ENCODE data around the gene OR10G3. TPM values are rescaled to one million over a fixed set of nuclear protein-coding genes. Genes with fewer than 3 reads are reported as not detected.

The OR10G3 gene
- total RNA-seq, 4 donors from 2014 or later = not detected

DNA sequence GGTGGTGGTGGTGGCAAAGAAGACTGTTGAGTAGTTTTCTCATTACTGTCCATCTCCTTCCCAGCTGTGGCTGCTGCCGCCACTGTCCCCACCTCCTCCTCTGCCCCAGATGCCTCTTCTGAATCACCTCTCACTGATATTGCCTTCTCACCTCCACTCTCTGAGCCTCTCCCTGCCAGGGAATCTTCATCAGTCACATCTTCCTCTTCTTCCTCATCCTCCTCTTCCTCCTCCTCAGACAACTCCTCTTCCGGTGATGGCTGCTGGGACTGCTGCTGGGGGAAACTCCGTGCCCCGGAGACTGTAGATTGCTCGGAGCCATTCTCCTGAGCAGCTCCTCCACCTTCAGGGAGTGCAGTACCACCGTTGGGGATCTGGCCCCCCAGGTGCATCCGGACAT, 56.7 kb downstream of the OR10G3 start:
- Histone ChIP-seq H3K4me1 (peaks cover 20% of the 10 kb centered on the region), H3K9me3 (no peaks in the 10 kb centered on the region), H3K36me3 (no peaks in the 10 kb centered on the region), H3K27ac (no peak overlapping the region), H3K4me3 (no peak overlapping the region), H3K27me3 (no peaks in the 10 kb centered on the region)
- TF ChIP-seq POLR2AphosphoS5 (IDR thresholded peaks at IDR 0.05) (no peak), EP300 (IDR thresholded peaks at IDR 0.05) (no peak), POLR2A (IDR thresholded peaks at IDR 0.05) (no peak)
- TF ChIP-seq, protein P1, sequence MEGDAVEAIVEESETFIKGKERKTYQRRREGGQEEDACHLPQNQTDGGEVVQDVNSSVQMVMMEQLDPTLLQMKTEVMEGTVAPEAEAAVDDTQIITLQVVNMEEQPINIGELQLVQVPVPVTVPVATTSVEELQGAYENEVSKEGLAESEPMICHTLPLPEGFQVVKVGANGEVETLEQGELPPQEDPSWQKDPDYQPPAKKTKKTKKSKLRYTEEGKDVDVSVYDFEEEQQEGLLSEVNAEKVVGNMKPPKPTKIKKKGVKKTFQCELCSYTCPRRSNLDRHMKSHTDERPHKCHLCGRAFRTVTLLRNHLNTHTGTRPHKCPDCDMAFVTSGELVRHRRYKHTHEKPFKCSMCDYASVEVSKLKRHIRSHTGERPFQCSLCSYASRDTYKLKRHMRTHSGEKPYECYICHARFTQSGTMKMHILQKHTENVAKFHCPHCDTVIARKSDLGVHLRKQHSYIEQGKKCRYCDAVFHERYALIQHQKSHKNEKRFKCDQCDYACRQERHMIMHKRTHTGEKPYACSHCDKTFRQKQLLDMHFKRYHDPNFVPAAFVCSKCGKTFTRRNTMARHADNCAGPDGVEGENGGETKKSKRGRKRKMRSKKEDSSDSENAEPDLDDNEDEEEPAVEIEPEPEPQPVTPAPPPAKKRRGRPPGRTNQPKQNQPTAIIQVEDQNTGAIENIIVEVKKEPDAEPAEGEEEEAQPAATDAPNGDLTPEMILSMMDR (IDR thresholded peaks at IDR 0.05) = no peak
- no peak for DNase-seq (ENCODE audit: low spot score in 2 of 2)
- WGBS = 89% methylated on average over 6 of the region's 7 CpGs

DNA sequence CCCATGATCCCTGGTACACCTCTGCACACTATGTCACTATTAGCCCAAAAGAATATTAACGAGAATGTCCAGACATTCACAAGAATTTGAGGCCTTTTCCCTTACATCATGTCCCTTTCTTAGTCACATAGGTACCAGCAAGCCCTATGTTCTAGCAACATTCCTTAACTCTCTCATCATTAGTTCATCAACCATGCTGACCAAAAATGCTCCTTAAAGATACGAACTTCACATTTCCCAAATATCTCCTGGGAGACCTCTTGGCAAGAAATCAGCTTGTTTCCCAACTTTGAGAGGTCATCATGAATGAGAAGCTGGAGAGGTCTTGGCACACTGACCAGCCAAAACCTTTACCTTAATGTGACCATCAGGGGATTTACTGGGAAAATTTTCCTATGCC, 58.4 kb downstream of the OR10G3 start:
- H3K4me1 ChIP-seq = peaks cover 11% of the 10 kb centered on the region
- no peak overlapping the region for H3K27ac ChIP-seq
- WGBS = 81% methylated on average over 2 of the region's 2 CpGs
- no peaks in the 10 kb centered on the region for H3K36me3 ChIP-seq
- no peak overlapping the region for H3K4me3 ChIP-seq
- no peaks in the 10 kb centered on the region for H3K27me3 ChIP-seq
- no peak for DNase-seq (ENCODE audit: low spot score in 2 of 2)
- no peak for TF ChIP-seq POLR2A (IDR thresholded peaks at IDR 0.05)
- TF ChIP-seq, protein P1 (IDR thresholded peaks at IDR 0.05) = no peak
- TF ChIP-seq EP300 (IDR thresholded peaks at IDR 0.05) = no peak
- no peak for TF ChIP-seq POLR2AphosphoS5 (IDR thresholded peaks at IDR 0.05)
- H3K9me3 ChIP-seq = no peaks in the 10 kb centered on the region

DNA sequence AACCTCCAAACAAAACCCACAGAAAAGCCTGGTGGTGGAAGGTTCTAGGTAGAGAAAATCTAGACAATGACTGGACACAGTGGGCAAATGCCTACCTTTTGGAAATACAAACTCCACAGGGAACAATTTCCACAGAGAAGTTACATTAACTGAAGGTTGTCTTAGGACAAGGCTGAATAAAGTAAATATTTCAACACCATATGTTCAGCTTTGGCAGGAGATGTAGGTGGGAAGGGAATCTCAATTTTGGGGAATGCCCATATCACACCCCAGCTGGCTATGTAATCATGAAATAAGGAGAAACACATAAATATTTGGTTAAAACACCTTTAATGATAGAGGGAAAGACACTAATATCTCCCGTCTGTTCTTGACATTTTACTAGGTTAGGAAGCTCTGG, 59.1 kb downstream of the OR10G3 start:
- H3K27ac ChIP-seq = no peak overlapping the region
- 95% methylated on average over 1 of the region's 1 CpG for WGBS
- H3K36me3 ChIP-seq = no peaks in the 10 kb centered on the region

DNA sequence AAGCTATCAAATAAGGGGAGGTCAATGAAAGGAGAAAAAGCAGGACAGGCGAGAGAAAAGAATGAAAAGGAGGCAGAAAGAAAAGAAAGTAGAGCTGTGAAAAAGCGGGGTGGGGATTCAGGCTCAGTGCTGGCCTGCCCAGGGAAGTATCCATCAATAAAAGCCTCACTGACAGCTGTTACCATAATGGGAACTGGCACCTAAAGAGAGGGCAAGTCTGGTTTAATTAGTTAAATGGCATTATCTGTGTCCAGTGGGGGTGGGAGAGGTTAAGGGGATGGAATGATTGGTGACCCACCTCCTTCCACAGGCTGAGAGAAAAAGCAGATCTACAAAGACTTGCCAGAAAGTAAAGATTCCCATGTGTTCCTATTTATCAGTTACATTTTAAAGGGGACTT, 61.2 kb downstream of the OR10G3 start:
- H3K27ac ChIP-seq = no peak overlapping the region
- no peaks in the 10 kb centered on the region for H3K36me3 ChIP-seq
- H3K27me3 ChIP-seq = no peaks in the 10 kb centered on the region
- 73% methylated on average over 2 of the region's 2 CpGs for WGBS
- no peaks in the 10 kb centered on the region for H3K9me3 ChIP-seq
- TF ChIP-seq, protein P1 (IDR thresholded peaks at IDR 0.05) = no peak
- no peak for TF ChIP-seq EP300 (IDR thresholded peaks at IDR 0.05)
- DNase-seq (ENCODE audit: low spot score in 2 of 2) = no peak
- H3K4me1 ChIP-seq = no peaks in the 10 kb centered on the region
- H3K4me3 ChIP-seq = no peak overlapping the region

More for the DNA sequence above, 59.1 kb downstream of the OR10G3 start:
- no peak for DNase-seq (ENCODE audit: low spot score in 2 of 2)
- Histone ChIP-seq H3K4me1 (peaks cover 6% of the 10 kb centered on the region), H3K4me3 (no peak overlapping the region), H3K9me3 (no peaks in the 10 kb centered on the region), H3K27me3 (no peaks in the 10 kb centered on the region)
- TF ChIP-seq POLR2A (IDR thresholded peaks at IDR 0.05) = no peak
- TF ChIP-seq POLR2AphosphoS5 (IDR thresholded peaks at IDR 0.05) = no peak
- TF ChIP-seq, protein P1 (IDR thresholded peaks at IDR 0.05) = no peak
- no peak for TF ChIP-seq EP300 (IDR thresholded peaks at IDR 0.05)

Other genes with a start within 250 kb of the OR10G3 start
- 10 to 100 TPM; 41.9 to 64.5 (median 50.1) TPM for gene SUPT16H, start 196.1 kb downstream of the OR10G3 start, total RNA-seq
- 100 to 1,000 TPM in 2 of 4 donors, 10 to 100 TPM in 2; 67.3 to 122 (median 101) TPM for gene CHD8, start 124.0 kb downstream of the OR10G3 start, total RNA-seq
- gene RAB2B, start 103.1 kb downstream of the OR10G3 start, total RNA-seq = 10 to 100 TPM; 20.2 to 24.9 (median 21.5) TPM
- gene TOX4, start 102.9 kb downstream of the OR10G3 start, total RNA-seq = 10 to 100 TPM; 70.1 to 80.5 (median 77.9) TPM
- 100 to 1,000 TPM in 1 of 4 donors, 10 to 100 TPM in 3; 38.9 to 125 (median 44.8) TPM for gene METTL3, start 68.7 kb downstream of the OR10G3 start, total RNA-seq
- 10 to 100 TPM in 1 of 4 donors, 1 to 10 TPM in 3; 3.0 to 15.6 (median 4.4) TPM for gene SALL2, start 53.7 kb downstream of the OR10G3 start, total RNA-seq
- not detected for gene OR10G2, start 54.9 kb upstream of the OR10G3 start, total RNA-seq
- gene OR4E2, start 73.8 kb upstream of the OR10G3 start, total RNA-seq = not detected
- gene OR4E1, start 93.7 kb upstream of the OR10G3 start, total RNA-seq = not detected

Measured in suprapubic skin (tissue), 4 donors.